Measurements from ENCODE around the gene CFL2.

DNA sequence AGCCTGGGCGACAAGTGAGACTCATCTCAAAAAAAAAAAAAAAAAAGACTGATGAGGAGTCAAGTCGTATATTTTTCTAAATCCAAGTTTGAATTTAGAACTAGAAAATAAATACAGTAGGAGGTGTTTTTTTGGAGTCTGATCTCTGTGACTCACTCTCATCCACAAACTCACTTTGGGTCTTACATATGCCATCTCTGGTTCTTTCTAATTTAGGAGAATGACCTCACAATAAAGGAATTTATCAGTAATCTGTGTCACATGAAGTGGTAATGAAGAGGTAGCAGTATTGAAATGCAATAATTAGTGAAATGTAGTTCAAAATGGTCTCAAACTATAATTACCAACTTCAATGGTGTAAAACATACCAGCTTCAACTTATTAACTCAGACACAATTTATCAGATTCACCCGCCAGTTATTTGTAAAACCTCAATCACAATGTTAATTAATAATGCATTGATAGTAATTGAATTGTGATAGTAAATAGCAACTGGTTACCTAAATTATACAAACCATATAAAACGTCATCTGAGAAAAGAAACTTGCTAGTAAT, 4.4 kb upstream of the CFL2 start:
- TF ChIP-seq POLR2A (IDR thresholded peaks at IDR 0.05) = no peak
- TF ChIP-seq, protein P1, sequence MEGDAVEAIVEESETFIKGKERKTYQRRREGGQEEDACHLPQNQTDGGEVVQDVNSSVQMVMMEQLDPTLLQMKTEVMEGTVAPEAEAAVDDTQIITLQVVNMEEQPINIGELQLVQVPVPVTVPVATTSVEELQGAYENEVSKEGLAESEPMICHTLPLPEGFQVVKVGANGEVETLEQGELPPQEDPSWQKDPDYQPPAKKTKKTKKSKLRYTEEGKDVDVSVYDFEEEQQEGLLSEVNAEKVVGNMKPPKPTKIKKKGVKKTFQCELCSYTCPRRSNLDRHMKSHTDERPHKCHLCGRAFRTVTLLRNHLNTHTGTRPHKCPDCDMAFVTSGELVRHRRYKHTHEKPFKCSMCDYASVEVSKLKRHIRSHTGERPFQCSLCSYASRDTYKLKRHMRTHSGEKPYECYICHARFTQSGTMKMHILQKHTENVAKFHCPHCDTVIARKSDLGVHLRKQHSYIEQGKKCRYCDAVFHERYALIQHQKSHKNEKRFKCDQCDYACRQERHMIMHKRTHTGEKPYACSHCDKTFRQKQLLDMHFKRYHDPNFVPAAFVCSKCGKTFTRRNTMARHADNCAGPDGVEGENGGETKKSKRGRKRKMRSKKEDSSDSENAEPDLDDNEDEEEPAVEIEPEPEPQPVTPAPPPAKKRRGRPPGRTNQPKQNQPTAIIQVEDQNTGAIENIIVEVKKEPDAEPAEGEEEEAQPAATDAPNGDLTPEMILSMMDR (IDR thresholded peaks at IDR 0.05) = no peak
- no peak for TF ChIP-seq POLR2AphosphoS5 (IDR thresholded peaks at IDR 0.05)

All from gastroesophageal sphincter (tissue), 3 donors.